GM12878 (cell line): Measurements from ENCODE around the gene HMG20B. TPM values are rescaled to one million over a fixed set of nuclear protein-coding genes. Genes with fewer than 3 reads are reported as not detected.

Experiments used
- RB1 ChIP-seq: fragments of 450-650 bp; formaldehyde crosslinking; IDR thresholded peaks from 2 replicates; pipeline ENCODE4 v1.6.1; 2017; ENCODE audit warnings: mild to moderate bottlenecking, borderline replicate concordance
- SMARCA5 ChIP-seq: fragments of 450-650 bp; IDR thresholded peaks from 2 replicates; pipeline ENCODE4 v1.6.1; 2017; ENCODE audit warnings: mild to moderate bottlenecking
- ZBED1 ChIP-seq: IDR thresholded peaks from 2 replicates; pipeline ENCODE4 v1.6.1; 2016; ENCODE audit warnings: borderline replicate concordance
- ZBTB40 ChIP-seq: fragments of 450-650 bp; IDR thresholded peaks from 2 replicates; pipeline ENCODE4 v1.6.1; 2016; ENCODE audit warnings: mild to moderate bottlenecking, moderate library complexity, borderline replicate concordance
- polyA plus RNA-seq, 11 experiments: library from polyadenylated mRNA; depleted of rRNA in 4 of 11; unstranded in 6 of 11; stranded (reverse) in 5 of 11; fragments of >200 nt; fragmentation: Nextera tagmentation in 4 of 11; fragmentation: Illumina TruSeq in 1 of 11; extraction: Ambion mirVana in 4 of 11; extraction: Trizol in 1 of 11; gene quantifications; 1 replicate in 1 of 11; 2 replicates in 10 of 11; pipeline versions ENCODE4 v1.2.1 to v1.2.3, GENCODE V29; 2011 to 2016; ENCODE audit warnings: inconsistent platforms in 2 of 11, missing spikeins in 2 of 11, low read depth in 1 of 11
- total RNA-seq, 4 experiments: library from RNA; depleted of rRNA in 3 of 4; stranded (reverse); fragments of >200 nt in 3 of 4; fragmentation: Illumina TruSeq in 1 of 4; extraction: Trizol in 1 of 4; gene quantifications; 2 replicates each; pipeline versions ENCODE4 v1.2.1 to v1.2.3, GENCODE V29; 2013 to 2021
- TF ChIP-seq, protein P1 (sequence below): fragments of 450-650 bp; formaldehyde crosslinking; IDR thresholded peaks from 2 replicates; pipeline ENCODE4 v1.5.0; 2022; ENCODE audit warnings: mild to moderate bottlenecking, missing genetic modification characterization

The HMG20B gene
- total and polyA plus RNA-seq, 10 of the 15 experiments (the other 5 are each of a cell fraction or from before 2014, with no cell fraction given): 0.37 to 92.7 (median 47.0) TPM

DNA sequence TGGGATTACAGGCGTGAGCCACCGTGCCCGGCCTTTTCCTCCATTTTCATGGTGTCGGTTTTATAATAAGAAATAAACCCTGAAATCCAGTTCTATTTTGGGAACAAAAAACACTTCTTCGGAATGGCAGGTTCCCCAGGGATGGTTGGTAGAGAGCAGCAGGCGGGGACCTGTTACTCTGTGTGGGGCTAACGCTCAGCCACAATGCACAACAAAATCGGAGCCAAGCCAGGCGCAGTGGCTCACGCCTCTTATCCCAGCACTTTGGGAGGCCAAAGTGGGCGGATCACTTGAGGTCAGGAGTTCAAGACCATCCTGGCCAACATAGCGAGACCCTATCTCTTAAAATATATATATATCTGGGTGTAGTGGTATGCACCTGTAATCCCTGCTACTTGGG is 28.3 kb downstream of the HMG20B start (continued):
- TF ChIP-seq ZBTB40 (no peak), ZBED1 (no peak), RB1 (no peak), SMARCA5 (no peak)
- TF ChIP-seq, protein P1, sequence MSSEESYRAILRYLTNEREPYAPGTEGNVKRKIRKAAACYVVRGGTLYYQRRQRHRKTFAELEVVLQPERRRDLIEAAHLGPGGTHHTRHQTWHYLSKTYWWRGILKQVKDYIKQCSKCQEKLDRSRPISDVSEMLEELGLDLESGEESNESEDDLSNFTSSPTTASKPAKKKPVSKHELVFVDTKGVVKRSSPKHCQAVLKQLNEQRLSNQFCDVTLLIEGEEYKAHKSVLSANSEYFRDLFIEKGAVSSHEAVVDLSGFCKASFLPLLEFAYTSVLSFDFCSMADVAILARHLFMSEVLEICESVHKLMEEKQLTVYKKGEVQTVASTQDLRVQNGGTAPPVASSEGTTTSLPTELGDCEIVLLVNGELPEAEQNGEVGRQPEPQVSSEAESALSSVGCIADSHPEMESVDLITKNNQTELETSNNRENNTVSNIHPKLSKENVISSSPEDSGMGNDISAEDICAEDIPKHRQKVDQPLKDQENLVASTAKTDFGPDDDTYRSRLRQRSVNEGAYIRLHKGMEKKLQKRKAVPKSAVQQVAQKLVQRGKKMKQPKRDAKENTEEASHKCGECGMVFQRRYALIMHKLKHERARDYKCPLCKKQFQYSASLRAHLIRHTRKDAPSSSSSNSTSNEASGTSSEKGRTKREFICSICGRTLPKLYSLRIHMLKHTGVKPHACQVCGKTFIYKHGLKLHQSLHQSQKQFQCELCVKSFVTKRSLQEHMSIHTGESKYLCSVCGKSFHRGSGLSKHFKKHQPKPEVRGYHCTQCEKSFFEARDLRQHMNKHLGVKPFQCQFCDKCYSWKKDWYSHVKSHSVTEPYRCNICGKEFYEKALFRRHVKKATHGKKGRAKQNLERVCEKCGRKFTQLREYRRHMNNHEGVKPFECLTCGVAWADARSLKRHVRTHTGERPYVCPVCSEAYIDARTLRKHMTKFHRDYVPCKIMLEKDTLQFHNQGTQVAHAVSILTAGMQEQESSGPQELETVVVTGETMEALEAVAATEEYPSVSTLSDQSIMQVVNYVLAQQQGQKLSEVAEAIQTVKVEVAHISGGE (CRISPR knock-in tag): no peak
